Measurements from ENCODE around the gene ATF7IP. TPM values are rescaled to one million over a fixed set of nuclear protein-coding genes. Genes with fewer than 3 reads are reported as not detected.

ATF7IP gene
- total RNA-seq, 1 experiment from 2014 or later, result 25.4 TPM

DNA sequence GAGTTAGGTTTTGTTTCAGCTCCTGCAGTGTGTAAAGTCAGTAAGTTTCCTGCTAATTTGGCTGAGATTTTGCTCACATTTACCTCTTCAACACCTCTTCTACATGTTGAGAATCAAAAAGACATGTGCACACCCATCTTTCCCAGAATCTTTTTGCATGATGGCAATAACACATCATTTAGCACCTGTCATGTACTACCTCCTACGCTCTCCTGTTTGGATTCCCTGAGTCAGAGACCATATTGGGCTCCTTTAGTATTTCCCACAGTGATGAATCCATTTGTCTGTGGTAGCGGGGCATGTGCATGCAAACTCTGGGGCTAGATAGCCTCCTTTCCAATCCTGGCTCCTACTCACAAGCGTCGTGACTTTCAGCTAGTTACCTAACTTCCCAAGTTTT, 182.1 kb downstream of the ATF7IP start:
- no TSS peak for BruUV-seq (replicated peaks)
- Histone ChIP-seq H3K27ac (ENCODE audit: low read length) (no peak overlapping the region), H3K4me1 (ENCODE audit: control insufficient read depth, insufficient read depth, low read length) (no peaks in the 10 kb centered on the region), H3K27me3 (ENCODE audit: control insufficient read depth, insufficient read depth, low read length) (no peaks in the 10 kb centered on the region), H3K36me3 (ENCODE audit: control insufficient read depth, insufficient read depth, low read length) (no peaks in the 10 kb centered on the region), H3K9me3 (ENCODE audit: control insufficient read depth, insufficient read depth, low read depth, low read length) (no peaks in the 10 kb centered on the region), H3K4me3 (ENCODE audit: low read depth in 2 of 2, low read length in 2 of 2) (no peak overlapping the region)
- no peak for ATAC-seq
- intact Hi-C loops (cut with micrococcal nuclease; ENCODE audit: unreplicated experiment), result no loop called here
- CTCF ChIA-PET, result no interaction called here
- TF ChIP-seq POLR2AphosphoS5 (IDR thresholded peaks at IDR 0.05; ENCODE audit: low read depth, low read length), result no peak
- no peak for TF ChIP-seq TCF7L2 (IDR thresholded peaks at IDR 0.05; ENCODE audit: low read depth, low read length)
- TF ChIP-seq SIN3A (IDR thresholded peaks at IDR 0.05; ENCODE audit: borderline replicate concordance, insufficient read depth, low read depth, low read length), result no peak
- TF ChIP-seq, protein P1, sequence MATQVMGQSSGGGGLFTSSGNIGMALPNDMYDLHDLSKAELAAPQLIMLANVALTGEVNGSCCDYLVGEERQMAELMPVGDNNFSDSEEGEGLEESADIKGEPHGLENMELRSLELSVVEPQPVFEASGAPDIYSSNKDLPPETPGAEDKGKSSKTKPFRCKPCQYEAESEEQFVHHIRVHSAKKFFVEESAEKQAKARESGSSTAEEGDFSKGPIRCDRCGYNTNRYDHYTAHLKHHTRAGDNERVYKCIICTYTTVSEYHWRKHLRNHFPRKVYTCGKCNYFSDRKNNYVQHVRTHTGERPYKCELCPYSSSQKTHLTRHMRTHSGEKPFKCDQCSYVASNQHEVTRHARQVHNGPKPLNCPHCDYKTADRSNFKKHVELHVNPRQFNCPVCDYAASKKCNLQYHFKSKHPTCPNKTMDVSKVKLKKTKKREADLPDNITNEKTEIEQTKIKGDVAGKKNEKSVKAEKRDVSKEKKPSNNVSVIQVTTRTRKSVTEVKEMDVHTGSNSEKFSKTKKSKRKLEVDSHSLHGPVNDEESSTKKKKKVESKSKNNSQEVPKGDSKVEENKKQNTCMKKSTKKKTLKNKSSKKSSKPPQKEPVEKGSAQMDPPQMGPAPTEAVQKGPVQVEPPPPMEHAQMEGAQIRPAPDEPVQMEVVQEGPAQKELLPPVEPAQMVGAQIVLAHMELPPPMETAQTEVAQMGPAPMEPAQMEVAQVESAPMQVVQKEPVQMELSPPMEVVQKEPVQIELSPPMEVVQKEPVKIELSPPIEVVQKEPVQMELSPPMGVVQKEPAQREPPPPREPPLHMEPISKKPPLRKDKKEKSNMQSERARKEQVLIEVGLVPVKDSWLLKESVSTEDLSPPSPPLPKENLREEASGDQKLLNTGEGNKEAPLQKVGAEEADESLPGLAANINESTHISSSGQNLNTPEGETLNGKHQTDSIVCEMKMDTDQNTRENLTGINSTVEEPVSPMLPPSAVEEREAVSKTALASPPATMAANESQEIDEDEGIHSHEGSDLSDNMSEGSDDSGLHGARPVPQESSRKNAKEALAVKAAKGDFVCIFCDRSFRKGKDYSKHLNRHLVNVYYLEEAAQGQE (IDR thresholded peaks at IDR 0.05; ENCODE audit: insufficient read depth in 1 of 2, low read depth in 2 of 2, low read length in 1 of 2), result no peak
- TF ChIP-seq, protein P2, sequence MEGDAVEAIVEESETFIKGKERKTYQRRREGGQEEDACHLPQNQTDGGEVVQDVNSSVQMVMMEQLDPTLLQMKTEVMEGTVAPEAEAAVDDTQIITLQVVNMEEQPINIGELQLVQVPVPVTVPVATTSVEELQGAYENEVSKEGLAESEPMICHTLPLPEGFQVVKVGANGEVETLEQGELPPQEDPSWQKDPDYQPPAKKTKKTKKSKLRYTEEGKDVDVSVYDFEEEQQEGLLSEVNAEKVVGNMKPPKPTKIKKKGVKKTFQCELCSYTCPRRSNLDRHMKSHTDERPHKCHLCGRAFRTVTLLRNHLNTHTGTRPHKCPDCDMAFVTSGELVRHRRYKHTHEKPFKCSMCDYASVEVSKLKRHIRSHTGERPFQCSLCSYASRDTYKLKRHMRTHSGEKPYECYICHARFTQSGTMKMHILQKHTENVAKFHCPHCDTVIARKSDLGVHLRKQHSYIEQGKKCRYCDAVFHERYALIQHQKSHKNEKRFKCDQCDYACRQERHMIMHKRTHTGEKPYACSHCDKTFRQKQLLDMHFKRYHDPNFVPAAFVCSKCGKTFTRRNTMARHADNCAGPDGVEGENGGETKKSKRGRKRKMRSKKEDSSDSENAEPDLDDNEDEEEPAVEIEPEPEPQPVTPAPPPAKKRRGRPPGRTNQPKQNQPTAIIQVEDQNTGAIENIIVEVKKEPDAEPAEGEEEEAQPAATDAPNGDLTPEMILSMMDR (IDR thresholded peaks at IDR 0.05), result no peak
- in situ Hi-C loops (cut with HindIII; ENCODE audit: low pct_unique_long_range_greater_than_20kb, low sequenced_read_pairs), result no loop called here
- no peak for DNase-seq (ENCODE audit: low read depth, low spot score)
- POLR2A ChIA-PET, result interaction anchor here (0.8 kb wide), 1 partner anchor 18 kb away, joined by 14 read pairs; no protein-coding TSS in a partner anchor

DNA sequence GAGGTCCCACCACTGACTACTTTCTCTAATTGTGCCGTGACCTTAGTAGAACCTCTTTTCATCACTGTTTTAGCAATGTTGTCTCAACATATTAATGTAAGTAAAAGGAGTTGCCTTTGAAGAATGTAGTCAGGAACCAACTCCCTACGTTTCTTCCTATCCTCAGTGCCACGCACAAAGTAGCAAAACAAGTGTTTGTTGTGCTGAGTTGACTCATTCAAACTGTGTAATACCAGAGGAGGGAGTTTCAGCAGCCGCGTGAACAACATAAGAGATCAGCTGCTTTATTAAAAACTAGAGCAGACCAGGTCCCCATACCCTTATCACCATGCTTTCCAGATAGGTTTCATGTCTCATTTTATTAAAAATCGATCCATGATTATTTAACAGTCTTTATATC, 183.1 kb downstream of the ATF7IP start:
- no peaks in the 10 kb centered on the region for H3K36me3 ChIP-seq (ENCODE audit: control insufficient read depth, insufficient read depth, low read length)
- no TSS peak for BruUV-seq (replicated peaks)
- POLR2A ChIA-PET, result no interaction called here

More for the DNA sequence above, 183.1 kb downstream of the ATF7IP start:
- no peaks in the 10 kb centered on the region for H3K9me3 ChIP-seq (ENCODE audit: control insufficient read depth, insufficient read depth, low read depth, low read length)
- no peak for ATAC-seq
- no peak overlapping the region for H3K27ac ChIP-seq (ENCODE audit: low read length)
- in situ Hi-C loops (cut with HindIII; ENCODE audit: low pct_unique_long_range_greater_than_20kb, low sequenced_read_pairs) (no loop called here), intact Hi-C loops (cut with micrococcal nuclease; ENCODE audit: unreplicated experiment) (no loop called here)
- no peaks in the 10 kb centered on the region for H3K4me1 ChIP-seq (ENCODE audit: control insufficient read depth, insufficient read depth, low read length)
- H3K4me3 ChIP-seq (ENCODE audit: low read depth in 2 of 2, low read length in 2 of 2), result no peak overlapping the region
- DNase-seq (ENCODE audit: low read depth, low spot score), result no peak
- no peaks in the 10 kb centered on the region for H3K27me3 ChIP-seq (ENCODE audit: control insufficient read depth, insufficient read depth, low read length)
- TF ChIP-seq SIN3A (IDR thresholded peaks at IDR 0.05; ENCODE audit: borderline replicate concordance, insufficient read depth, low read depth, low read length), result no peak
- TF ChIP-seq, protein P2 (IDR thresholded peaks at IDR 0.05), result no peak
- TF ChIP-seq TCF7L2 (IDR thresholded peaks at IDR 0.05; ENCODE audit: low read depth, low read length), result no peak
- TF ChIP-seq POLR2AphosphoS5 (IDR thresholded peaks at IDR 0.05; ENCODE audit: low read depth, low read length), result no peak
- TF ChIP-seq, protein P1 (IDR thresholded peaks at IDR 0.05; ENCODE audit: insufficient read depth in 1 of 2, low read depth in 2 of 2, low read length in 1 of 2), result no peak
- CTCF ChIA-PET, result no interaction called here
